ENCODE results near the gene PCK2.

The PCK2 gene

DNA sequence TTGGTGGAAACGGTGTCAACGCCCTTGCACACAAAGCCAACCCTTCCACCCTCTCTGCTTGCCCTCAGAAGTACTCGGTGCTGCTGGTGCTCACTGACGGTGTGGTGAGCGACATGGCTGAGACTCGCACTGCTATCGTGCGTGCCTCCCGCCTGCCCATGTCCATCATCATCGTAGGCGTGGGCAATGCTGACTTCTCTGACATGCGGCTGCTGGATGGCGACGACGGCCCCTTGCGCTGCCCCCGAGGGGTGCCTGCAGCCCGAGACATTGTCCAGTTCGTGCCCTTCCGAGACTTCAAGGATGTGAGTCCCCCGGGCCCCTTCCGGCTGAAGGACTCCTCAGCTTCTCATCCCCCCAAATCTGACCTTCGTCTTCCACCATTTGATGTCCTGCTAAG, 17.0 kb upstream of the PCK2 start:
- DNase-seq: no peak

GRCh38 chr14:24078146-24078545, 16.0 kb upstream of the PCK2 start:
- no peak for DNase-seq

DNA sequence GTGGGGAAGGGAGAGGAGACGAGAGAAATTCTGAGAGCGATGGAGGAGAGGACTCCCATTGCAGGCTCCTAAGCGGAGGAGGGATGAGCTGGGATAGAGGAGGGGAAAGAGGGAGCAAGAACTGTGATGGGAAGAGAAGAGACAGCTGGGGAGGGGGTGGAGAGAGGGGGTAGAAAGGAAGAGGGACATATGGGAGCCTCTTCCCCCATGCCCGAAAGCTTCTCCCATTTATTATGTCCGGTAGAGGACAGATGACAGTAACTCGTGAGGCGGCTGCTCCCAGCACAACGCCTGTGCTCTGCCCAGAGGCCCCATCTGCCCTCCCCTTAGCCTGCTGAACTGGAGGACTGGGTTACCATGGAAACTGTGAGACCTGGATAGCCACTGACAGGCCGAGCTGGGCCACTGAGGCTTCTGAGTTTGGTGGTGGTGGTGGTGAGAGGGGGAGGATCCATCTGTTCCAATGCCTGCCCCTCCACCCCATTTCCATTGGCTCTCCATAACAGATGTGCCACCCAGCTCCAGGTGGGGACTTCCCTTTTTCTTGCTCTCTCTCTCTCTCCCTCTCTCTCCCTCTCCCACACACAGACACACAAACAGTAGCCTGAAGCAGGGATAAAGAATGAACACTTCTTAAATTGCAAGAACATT, 14.5 kb upstream of the PCK2 start:
- no peak for DNase-seq

- no peak for DNase-seq
Observed at GRCh38 chr14:24080142-24080530, 14.0 kb upstream of the PCK2 start.

- peak; percentile 67 for DNase-seq
Observed at GRCh38 chr14:24080888-24081738, 13.0 kb upstream of the PCK2 start.

DNA sequence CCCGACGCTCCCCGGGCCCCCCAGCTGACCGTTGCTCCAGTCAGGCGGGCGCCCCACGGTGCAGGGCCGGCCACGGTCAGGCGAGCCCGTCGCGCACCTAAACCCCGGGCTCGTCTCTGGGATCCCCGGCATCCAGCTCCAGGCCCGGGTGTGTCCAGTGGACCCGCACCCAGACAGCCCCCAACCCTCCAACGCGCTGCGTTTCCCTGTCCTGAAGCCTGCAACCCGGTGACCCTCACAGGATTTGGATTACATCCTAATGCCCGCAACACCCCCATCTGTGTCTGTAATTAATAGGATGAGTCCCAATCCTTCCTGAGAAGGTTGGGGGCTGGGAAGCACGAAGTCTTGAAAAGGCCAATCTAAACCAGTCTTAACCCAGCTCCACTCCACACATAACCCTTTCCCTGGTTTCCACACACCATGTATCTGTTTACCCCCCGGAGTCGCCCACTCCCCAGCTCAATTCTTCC, 12.3 kb upstream of the PCK2 start:
- DNase-seq: no peak

- no peak for DNase-seq
Observed at GRCh38 chr14:24082411-24083080, 11.6 kb upstream of the PCK2 start.

DNA sequence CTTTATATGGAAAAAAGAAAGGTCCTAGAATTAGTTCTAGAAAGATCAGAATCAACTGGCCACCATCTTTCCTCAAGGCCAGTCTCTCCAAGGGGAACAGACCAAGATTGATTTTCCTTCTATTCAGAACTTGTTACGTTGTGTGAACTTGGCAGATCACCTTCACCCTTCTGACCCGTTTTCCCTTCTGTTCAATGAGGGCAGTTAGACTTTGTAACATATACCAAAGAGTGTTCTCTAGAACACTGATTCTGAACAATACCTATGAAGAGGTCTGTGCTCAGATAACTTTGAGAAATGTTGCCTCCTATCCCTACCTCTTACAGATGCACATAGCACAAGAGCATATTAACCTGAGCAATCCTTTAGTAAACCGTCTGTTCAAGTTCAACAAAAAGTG, 10.6 kb upstream of the PCK2 start:
- no peak for DNase-seq

- DNase-seq: no peak
Observed at GRCh38 chr14:24084440-24084839, 9.7 kb upstream of the PCK2 start.

GRCh38 chr14:24085215-24085614, 8.9 kb upstream of the PCK2 start:
- DNase-seq: no peak

GRCh38 chr14:24086193-24086955, 7.7 kb upstream of the PCK2 start:
- DNase-seq: no peak

DNA sequence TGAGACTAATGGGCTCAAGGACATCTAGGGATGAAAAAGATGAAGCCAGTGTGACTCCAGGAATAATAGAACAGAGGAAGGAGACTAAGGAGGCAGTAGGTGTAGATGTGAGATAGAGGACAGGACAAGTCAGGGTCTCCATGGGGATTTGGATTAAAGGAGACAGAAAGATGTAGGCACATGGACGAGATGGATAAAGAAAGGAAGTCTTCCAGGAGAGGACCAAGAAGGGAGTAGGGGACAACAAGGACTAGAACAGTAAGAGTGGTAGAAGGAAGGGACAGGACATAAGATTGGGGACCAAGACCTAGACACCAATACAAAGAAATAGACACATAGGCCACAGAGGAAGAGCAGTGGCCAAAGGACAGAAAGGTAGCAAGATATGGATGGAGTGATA, 7.1 kb upstream of the PCK2 start:
- no peak for DNase-seq

DNA sequence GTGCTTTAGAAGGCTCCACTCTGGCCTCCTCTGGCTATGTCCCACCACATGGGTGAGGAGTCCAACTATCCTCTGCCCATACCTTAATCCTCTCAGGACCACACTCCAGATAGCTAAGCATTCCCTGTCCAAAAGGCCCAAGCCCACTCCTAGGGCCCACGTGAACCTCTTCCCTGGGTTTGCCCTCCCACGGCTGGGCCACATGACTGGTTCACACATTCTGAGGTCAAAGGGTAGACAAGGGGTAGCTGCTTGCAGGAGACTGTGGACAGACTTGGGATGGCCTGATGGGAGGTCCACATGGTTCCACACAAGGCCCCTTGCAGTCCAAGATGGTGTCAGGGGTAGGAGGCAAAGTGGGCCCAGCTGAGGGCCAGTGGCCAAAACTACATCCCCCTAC, 6.0 kb upstream of the PCK2 start:
- DNase-seq: no peak

GRCh38 chr14:24089890-24090289, 4.2 kb upstream of the PCK2 start:
- DNase-seq: no peak

GRCh38 chr14:24092110-24092504, 2.0 kb upstream of the PCK2 start:
- DNase-seq: no peak

- DNase-seq: no peak
Observed at GRCh38 chr14:24092505-24093206, 1.5 kb upstream of the PCK2 start.

DNA sequence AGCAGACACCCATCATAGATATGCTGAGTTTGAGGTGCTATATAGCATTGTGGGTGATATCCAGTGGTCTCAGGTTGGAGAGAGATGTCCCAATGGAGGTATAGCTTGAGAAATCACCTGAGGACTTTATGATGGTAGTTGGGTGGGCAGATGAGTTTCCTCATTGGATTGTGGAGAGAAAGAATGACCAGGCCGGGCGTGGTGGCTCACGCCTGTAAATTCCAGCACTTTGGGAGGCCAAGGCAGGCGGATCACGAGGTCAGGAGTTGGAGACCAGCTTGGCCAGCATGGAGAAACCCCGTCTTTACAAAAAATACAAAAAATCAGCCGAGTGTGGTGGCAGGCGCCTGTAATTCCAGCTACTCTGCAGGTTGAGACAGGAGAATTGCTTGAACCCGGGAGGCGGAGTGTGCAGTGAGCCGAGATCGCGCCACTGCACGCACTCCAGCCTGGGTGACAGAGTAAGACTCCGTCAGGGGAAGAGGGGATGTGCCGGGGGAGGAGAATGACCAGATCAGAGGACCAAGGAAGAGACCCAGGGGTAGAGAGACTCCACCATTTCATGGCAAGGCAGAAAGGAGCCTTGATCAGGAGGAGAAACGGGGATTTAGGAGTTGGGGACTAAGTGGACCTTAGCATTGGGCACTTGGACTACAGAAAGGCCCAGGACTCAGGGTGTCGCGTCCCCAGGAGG, 757 bp upstream of the PCK2 start:
- DNase-seq: no peak

DNA sequence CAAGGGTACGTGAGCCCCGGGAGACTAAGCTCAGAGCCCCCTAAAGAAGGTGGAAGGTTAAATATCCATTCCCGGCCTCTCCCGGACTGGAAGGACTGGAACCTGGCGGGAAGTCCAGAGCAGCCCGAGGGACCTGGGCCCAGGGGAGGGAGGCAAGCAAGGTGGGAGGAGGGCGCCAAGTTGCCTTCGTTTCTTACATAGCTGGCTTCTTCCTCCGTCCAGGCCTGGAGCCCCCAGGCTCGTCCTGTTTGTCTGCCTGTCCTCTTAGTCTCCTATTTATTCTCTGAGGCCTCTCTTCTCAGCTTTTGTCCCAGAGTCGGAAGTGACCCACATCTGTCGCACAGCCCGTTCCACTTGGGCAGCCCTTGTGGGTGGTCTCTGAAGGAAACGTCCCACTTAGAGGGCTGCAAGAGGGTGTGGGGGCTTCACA, 745 bp downstream of the PCK2 start:
- no peak for DNase-seq

- DNase-seq: peak; percentile 57
Observed at GRCh38 chr14:24095271-24096068, 1.4 kb downstream of the PCK2 start.

GRCh38 chr14:24096545-24097181, 2.6 kb downstream of the PCK2 start:
- DNase-seq: no peak

Data from CD4-positive, alpha-beta T cell treated with Interferon gamma for 1 hour (primary cell).